Measurements from ENCODE around the gene HSP90AB1.

- TF ChIP-seq, protein P1, sequence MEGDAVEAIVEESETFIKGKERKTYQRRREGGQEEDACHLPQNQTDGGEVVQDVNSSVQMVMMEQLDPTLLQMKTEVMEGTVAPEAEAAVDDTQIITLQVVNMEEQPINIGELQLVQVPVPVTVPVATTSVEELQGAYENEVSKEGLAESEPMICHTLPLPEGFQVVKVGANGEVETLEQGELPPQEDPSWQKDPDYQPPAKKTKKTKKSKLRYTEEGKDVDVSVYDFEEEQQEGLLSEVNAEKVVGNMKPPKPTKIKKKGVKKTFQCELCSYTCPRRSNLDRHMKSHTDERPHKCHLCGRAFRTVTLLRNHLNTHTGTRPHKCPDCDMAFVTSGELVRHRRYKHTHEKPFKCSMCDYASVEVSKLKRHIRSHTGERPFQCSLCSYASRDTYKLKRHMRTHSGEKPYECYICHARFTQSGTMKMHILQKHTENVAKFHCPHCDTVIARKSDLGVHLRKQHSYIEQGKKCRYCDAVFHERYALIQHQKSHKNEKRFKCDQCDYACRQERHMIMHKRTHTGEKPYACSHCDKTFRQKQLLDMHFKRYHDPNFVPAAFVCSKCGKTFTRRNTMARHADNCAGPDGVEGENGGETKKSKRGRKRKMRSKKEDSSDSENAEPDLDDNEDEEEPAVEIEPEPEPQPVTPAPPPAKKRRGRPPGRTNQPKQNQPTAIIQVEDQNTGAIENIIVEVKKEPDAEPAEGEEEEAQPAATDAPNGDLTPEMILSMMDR (IDR thresholded peaks at IDR 0.05): no peak
- TF ChIP-seq EP300 (IDR thresholded peaks at IDR 0.05; ENCODE audit: low read depth): no peak
Observed at GRCh38 chr6:44301106-44301505, 54.2 kb downstream of the HSP90AB1 start.
